GM21576 (cell line): ENCODE results near the gene SH3PXD2A.
A peak's percentile ranks its signal among the peaks of the same experiment; 100 is the strongest.
"Not testable (repeated sequence)": the region's sequence is repeated elsewhere in the genome, so short reads cannot be mapped to it uniquely, and the experiment has no call there.

Source experiments
- ATAC-seq: cut with Tn5 transposase; IDR thresholded peaks from one replicate; pipeline ENCODE4 v1.9.1; 2021; ENCODE audit warnings: mild to moderate bottlenecking, moderate library complexity; ENCODE audit not compliant: unreplicated experiment

Gene SH3PXD2A

DNA sequence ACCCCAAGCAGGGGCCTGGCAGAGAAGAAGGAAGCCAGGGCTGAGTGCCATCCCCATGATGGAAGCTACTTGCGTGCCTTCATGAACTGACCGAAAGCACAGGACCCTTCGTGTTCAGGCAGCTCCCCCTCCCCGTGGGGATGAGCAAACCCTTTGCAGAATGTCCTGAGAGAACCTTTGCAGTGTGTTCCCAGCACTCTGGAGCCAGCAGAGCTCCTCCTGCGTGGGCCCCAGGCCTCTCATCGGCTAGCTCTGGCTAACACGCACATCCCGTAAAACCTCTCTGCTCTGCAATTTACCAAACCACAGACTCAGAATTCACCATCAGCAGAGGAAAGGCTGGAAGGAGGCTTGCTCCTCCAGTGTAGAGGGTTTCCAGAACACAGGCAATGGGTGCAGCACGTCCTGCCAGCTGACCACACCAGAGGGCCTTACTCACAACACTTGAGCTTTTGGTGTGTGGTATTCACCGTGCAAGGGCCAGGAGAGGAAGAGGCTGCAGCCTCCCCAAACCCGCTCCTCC is 3.1 kb downstream of the SH3PXD2A start:
- ATAC-seq: no peak

GRCh38 chr10:103851261-103851660 is 4.1 kb downstream of the SH3PXD2A start:
- ATAC-seq: no peak

DNA sequence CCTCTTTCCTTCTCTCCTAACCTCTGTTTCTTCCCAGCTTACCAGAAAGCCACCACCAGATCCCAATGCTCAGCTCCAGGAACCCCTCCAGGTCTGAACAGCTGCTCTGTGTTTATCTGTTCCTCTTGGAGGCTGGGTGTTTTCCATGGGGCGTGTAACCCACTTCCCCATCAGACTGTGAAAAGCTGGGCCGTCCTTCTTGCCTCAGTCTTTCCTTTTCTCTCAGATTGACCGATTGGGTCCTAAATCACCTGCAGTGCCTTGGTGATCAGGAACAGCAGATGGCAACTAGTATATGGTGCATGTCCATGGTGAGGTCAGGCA is 4.8 kb downstream of the SH3PXD2A start:
- ATAC-seq: no peak

GRCh38 chr10:103849880-103850571 is 5.3 kb downstream of the SH3PXD2A start:
- ATAC-seq: no peak

GRCh38 chr10:103849212-103849877 is 6.0 kb downstream of the SH3PXD2A start:
- no peak for ATAC-seq

DNA sequence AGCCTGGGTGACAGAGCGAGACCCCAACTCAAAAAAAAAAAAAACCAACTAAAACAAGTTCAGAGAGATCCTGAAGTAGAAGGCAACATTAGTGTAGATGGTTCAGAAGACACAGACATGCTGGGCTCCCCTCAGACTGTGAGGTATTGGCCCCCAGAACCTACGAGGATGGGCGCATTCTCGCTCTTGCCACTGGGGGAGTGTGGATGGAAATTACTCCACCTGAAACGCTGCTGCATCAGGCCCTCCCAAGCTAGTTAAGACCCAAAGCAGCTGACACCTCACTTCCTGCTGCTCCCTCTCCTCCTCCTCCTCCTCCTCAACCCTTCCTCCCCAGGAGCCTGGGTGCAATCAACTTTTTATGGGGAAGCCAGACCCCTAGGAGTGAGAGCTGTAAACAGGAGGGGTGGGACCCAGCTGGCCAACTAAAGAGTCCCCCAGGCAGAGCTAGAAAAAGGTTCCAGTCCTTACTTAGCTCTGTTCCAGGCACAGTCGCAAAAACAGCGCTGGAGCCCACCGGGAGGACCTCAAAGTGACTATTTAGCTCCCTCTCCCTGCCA is 7.4 kb downstream of the SH3PXD2A start:
- ATAC-seq: no peak

DNA sequence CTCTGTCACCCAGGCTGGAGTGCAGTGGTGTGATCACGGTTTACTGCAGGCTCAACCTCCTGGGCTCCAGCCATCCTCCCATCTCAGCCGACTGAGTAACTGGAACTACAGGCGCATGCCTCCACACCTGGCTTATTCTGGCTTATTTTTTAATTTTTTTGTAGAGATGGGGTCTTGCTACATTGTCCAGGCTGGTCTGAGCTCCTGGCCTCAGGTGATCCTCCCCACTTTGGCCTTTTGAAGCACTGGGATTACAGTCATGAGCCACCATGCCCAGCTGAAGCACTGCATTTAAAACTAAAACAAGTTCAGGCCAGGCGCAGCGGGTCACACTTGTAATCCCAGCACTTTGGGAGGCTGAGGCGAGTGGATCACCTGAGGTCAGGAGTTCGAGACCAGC is 8.0 kb downstream of the SH3PXD2A start:
- no peak for ATAC-seq

DNA sequence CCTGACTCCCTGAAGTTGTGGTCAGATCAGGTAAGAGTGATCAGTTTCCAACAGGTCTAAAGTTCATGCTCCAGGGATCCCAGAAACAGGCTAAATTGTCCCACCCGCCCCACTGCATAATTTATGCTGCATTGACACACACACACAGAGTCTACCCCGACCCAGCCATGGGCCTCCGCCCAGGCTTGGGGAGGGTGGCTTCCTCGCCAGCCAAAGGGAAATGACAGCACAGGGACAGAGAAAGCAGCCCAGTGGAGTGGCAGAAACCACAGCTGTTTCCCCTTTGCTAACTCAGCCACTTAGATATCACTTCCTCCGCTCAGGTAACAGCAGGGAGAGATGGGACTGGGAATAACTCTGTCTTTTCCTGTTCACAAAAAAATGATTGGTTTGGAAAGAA is 9.4 kb downstream of the SH3PXD2A start:
- peak; percentile 59 for ATAC-seq

DNA sequence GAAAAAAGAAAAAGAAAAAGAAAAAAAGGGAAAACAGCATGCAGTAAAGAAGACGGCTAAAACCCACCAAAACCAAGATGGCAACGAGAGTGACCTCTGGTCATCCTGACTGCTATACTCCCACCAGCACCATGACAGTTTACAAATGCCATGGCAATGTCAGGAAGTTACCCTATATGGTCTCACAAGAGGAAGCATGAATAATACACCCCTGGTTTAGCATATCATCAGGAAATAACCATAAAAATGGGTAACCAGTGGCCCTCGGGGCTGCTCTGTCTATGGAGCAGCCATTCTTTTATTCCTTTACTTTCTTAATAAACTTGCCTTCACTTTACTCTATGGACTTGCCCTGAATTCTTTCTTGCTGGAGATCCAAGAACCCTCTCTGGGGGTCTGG is 10.0 kb downstream of the SH3PXD2A start:
- ATAC-seq: not testable (repeated sequence)

GRCh38 chr10:103843854-103844570 is 11.4 kb downstream of the SH3PXD2A start:
- ATAC-seq: no peak

DNA sequence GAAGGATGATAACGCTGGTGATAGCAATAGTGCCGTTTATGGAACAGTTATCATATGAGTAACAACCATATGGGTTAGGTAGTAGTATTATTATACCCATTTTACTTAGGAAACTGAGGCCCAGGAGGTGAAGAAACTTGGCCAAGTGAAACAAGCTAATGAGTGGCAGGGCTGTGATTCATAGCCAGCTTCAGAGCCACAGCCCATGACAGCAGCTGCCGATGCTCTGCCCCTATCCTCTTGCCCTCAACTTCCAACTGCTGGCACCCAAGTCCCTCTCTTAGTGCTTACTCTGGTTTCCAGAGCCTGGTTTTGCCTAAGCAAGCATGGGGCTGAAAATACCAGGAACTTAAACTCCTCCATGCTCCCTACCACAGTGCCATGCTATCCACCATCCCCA is 12.3 kb downstream of the SH3PXD2A start:
- ATAC-seq: no peak

GRCh38 chr10:103842605-103843004 is 12.8 kb downstream of the SH3PXD2A start:
- ATAC-seq: no peak

GRCh38 chr10:103841519-103841918 is 13.9 kb downstream of the SH3PXD2A start:
- no peak for ATAC-seq

DNA sequence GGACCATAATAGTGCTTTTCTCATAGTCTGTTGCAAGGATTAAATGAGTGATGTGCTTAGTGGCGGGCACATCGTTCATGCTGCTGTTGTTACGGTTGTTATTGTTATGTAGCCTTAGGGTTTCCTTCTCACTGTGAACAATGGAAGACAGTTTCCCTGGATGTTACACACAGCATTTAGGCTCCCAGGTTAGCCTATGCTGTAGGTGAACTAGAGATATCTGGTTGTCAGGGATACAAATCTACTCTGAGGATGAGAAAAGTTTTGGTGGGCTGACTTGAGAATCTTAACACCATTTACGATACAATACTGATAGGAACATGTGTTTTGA is 14.7 kb downstream of the SH3PXD2A start:
- no peak for ATAC-seq

DNA sequence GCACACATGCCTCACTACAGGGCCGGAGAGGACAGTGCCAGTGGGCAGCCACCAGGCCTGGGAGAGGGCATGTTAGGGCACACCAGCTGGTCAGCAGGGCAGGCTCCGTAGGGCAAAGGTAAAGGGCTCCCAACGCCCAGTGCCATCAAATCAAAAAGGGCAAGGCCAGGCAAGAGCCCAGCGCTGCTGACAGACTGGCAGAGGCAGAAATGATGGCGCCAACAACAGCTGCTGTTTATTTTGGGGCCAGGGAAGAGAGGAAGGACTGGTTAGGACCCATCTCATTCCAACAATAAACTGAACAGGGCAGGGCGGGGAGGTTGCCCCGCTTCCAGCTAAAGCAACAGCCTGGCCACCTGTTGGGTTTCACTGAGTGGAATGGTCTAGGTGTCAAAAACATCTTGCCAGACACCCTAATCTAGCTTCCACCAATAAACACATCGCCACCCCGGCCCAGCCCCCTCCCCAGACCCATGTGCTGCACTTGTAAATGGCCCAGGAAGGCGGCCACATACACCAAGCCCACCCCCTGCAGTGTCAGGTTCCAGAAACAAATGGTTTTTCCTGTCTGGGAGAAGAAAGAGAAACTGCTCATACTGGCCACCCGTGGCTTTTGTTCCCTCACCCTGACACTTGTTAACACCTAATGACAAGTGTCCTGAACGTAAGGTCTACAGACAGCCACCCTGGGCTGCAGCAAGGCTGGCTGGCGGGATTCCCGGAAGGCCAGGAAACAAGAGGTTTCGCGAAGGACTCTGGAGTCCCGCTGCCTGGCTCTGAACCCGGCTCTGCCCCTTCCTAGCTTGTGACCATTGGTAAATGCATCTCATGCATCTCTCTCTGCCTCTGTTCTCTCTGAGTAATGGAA is 15.3 kb downstream of the SH3PXD2A start:
- no peak for ATAC-seq

- ATAC-seq: no peak
These were observed 15.9 kb downstream of the SH3PXD2A start for GRCh38 chr10:103839519-103839871.

DNA sequence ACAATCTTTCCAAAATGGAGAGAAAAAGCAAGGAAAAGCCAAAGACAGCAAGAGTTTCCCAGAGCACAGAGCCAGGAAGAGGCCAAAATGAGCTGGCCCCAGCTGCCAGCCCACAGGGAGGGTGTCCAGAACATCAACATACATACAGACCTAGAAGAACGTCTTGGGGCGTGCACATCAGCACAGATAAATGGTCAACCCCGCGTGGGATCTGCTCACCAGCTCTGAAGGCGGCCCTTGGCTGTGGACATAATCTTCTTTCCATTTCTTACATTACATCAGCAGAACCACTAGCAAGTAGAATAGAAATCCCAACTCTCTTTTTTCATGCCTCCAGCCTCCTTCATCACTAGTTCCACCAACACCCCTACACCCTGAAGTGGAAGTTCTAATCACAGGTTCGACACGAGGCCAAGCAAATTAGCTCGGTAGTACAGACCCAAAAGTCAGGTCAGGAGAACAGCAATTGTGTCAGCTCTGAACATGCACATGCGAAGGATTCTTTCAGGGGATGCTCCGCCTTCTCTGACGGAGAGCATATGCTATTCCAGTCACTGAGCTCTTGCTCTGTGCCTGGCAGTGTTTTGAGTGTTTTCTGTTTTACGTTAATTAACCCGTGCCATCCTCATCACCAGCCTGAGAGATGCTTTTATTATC is 16.4 kb downstream of the SH3PXD2A start:
- no peak for ATAC-seq

DNA sequence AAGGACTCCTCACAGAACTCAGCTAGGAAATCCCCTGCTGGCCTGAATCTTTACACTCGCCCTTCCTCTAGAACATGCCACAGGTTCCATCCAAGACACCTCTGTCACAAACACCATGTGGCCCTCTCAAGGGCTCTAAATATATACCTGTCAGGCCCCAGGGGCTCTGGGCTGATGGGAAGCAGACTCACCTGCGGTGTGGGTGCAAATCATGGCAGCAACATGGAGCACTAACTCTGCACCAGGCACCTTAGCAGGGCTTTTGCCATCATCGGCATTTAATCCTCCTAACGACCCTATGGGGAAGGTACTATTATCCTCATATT is 17.3 kb downstream of the SH3PXD2A start:
- no peak for ATAC-seq

DNA sequence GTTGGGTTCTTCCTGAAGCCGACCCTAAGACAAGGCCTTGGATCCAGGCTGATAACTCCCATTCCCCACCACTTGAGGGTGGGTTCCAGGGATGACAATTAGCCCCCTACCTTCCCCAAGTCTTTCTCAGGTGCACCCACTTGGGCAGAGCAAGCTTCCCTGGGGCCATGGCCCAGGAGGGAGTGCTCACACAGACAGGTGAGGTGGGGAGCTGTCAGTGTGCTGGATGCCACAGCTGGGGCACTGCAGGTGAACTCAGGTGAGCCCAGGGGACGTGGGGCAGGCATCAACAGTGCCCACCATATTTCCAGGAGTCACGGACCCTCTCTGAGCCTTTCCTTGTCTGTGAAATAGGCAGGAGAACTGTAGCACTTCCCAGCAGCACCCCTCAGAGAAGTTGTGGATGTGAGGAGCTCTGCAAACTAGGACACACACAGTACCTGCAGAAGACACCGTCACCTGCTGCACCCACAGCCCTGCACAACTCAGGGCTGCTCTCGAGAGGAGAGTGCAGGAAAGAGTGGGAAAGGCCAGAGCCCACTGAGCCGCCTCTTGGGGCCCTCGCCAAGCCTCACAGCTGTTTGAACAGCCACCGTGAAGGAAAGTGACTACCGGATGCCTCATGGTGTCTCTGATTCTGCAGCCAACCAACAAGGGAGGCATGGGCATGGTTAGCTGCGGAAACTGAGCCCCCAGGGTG is 17.9 kb downstream of the SH3PXD2A start:
- ATAC-seq: no peak

DNA sequence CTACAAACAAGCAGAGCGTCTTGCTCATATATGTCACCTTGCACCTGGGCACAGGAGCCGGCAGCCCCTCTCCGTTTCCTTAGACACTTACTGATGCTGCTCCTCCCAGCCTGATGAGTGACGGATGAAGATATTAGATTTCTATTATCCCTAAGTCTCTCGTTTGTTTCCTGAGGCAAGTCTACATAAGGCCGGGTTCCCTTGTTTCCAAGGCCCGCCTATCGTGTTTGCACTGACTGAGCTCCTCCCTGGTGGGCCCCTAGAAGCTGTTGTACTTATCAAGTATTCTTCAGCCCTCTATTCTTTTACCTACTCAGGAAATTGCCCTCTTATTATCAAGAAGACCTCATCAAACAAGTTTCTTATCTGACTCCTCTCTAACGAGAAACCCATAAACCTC is 18.5 kb downstream of the SH3PXD2A start:
- ATAC-seq: no peak
